Smooth muscle cell (in vitro differentiated cells): Measurements from ENCODE around the gene CHRND. TPM values are rescaled to one million over a fixed set of nuclear protein-coding genes. Genes with fewer than 3 reads are reported as not detected.

Experiments used
- DNase-seq: peaks from one replicate; lab custom pipeline; 2025; ENCODE audit not compliant: unreplicated experiment; lab: John Stamatoyannopoulos, UW
- H2AFZ ChIP-seq: fragments of 200-600 bp; sonication (generic); 2 replicates; pipeline ENCODE4 v1.6.0; 2016; ENCODE audit warnings: antibody characterized with exemption, low read depth, mild to moderate bottlenecking
- H3F3A ChIP-seq: fragments of 200-600 bp; sonication (generic); 2 replicates; pipeline ENCODE4 v1.6.0; 2017; ENCODE audit warnings: antibody characterized with exemption, low read depth
- H3K27ac ChIP-seq: fragments of 200-600 bp; sonication (generic); 2 replicates; pipeline ENCODE4 v1.5.1; 2016; ENCODE audit warnings: low read depth, mild to moderate bottlenecking
- H3K27me3 ChIP-seq: fragments of 200-600 bp; sonication (generic); 2 replicates; pipeline ENCODE4 v1.6.1; 2016; ENCODE audit warnings: low read depth, mild to moderate bottlenecking
- H3K36me3 ChIP-seq: fragments of 200-600 bp; sonication (generic); 2 replicates; pipeline ENCODE4 v1.5.1; 2016; ENCODE audit warnings: low read depth
- H3K4me1 ChIP-seq: fragments of 200-600 bp; sonication (generic); 2 replicates; pipeline ENCODE4 v1.5.1; 2016; ENCODE audit warnings: low read depth
- H3K4me2 ChIP-seq: fragments of 200-600 bp; sonication (generic); 2 replicates; pipeline ENCODE4 v1.6.0; 2016; ENCODE audit warnings: mild to moderate bottlenecking
- H3K4me3 ChIP-seq: fragments of 200-600 bp; sonication (generic); 2 replicates; pipeline ENCODE4 v1.5.1; 2016; ENCODE audit warnings: mild to moderate bottlenecking
- H3K79me2 ChIP-seq: fragments of 200-600 bp; sonication (generic); 2 replicates; pipeline ENCODE4 v1.6.0; 2016; ENCODE audit warnings: low read depth, mild to moderate bottlenecking
- H3K9ac ChIP-seq: fragments of 200-600 bp; sonication (generic); 2 replicates; pipeline ENCODE4 v1.6.0; 2016; ENCODE audit warnings: low read depth
- H3K9me3 ChIP-seq: fragments of 200-600 bp; sonication (generic); replicated peaks from 2 replicates; pipeline ENCODE4 v1.5.1; 2016; ENCODE audit warnings: low read depth
- H4K20me1 ChIP-seq: fragments of 200-600 bp; sonication (generic); 2 replicates; pipeline ENCODE4 v1.6.0; 2016; ENCODE audit warnings: low read depth
- WGBS: methylation state at CpG from one replicate; pipeline ENCODE4 v1.1.7; 2016; ENCODE audit warnings: low lambda C conversion rate; 5-methylcytosine and 5-hydroxymethylcytosine counted together
- polyA plus RNA-seq: library from polyadenylated mRNA; unstranded; fragments of >200 nt; fragmentation: Nextera tagmentation; extraction: Ambion mirVana; gene quantifications from 2 replicates; pipeline ENCODE4 v1.2.1, GENCODE V29; 2016
- total RNA-seq: library from RNA; depleted of rRNA; stranded (reverse); fragments of >200 nt; gene quantifications from 2 replicates; pipeline ENCODE4 v1.2.3, GENCODE V29; 2014
- TF ChIP-seq, protein P1 (sequence below): fragments of 200-600 bp; sonication (generic); IDR thresholded peaks from 2 replicates; pipeline ENCODE4 v1.5.1; 2017; ENCODE audit warnings: borderline replicate concordance, mild to moderate bottlenecking, antibody characterized with exemption; ENCODE audit not compliant: insufficient read depth, poor library complexity, severe bottlenecking

CHRND gene
- total and polyA plus RNA-seq, 2 experiments from 2014 or later = not detected

DNA sequence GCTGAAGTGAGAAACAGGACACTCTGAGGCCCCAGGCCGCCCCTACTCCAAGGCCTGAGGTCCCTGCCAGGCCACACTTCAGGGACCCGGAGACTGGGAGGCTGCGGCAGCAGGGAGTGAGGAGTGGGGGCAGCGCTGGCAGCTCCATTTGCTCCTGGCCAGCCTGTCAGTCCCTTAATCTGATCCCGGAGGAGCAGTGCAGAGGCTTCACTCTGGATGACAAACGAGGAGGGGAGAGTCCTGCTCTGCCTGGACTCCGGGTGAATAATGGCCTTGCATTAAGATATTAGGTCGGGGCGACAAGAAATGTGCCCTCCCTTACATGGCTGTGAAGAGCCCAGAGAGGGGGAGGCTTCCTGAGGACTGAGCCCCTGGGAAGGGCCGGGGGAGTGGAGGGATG is 20.1 kb upstream of the CHRND start:
- no peaks in the 10 kb centered on the region for H3K9me3 ChIP-seq
- DNase-seq = no peak

DNA sequence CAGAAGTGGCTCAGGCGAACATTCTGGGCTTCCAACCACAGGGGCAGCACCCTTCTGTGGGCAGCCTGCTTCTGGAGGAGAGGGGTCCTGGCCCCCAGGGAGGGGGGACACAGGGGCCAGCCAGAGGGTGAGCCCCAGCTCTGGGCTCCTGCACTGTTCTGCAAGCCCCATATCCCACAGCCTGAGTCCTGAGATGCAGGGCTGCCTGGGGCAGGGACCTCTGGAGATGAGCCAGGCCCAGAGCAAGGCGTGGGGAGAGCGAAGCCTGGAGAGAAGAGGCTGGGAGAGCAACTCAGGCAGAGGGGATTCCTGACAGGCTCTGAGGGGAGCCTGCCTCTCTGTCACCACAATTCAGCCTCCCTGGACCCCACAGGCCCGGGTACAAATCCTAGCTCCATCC is 19.3 kb upstream of the CHRND start:
- no peaks in the 10 kb centered on the region for H3F3A ChIP-seq
- TF ChIP-seq, protein P1, sequence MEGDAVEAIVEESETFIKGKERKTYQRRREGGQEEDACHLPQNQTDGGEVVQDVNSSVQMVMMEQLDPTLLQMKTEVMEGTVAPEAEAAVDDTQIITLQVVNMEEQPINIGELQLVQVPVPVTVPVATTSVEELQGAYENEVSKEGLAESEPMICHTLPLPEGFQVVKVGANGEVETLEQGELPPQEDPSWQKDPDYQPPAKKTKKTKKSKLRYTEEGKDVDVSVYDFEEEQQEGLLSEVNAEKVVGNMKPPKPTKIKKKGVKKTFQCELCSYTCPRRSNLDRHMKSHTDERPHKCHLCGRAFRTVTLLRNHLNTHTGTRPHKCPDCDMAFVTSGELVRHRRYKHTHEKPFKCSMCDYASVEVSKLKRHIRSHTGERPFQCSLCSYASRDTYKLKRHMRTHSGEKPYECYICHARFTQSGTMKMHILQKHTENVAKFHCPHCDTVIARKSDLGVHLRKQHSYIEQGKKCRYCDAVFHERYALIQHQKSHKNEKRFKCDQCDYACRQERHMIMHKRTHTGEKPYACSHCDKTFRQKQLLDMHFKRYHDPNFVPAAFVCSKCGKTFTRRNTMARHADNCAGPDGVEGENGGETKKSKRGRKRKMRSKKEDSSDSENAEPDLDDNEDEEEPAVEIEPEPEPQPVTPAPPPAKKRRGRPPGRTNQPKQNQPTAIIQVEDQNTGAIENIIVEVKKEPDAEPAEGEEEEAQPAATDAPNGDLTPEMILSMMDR = no peak
- H2AFZ ChIP-seq = no peak overlapping the region
- H3K27ac ChIP-seq = no peak overlapping the region
- H3K4me2 ChIP-seq = no peak overlapping the region
- H3K36me3 ChIP-seq = no peaks in the 10 kb centered on the region
- H4K20me1 ChIP-seq = no peaks in the 10 kb centered on the region
- 87% methylated on average over 4 of the region's 4 CpGs for WGBS
- H3K9me3 ChIP-seq = no peaks in the 10 kb centered on the region
- H3K4me3 ChIP-seq = no peak overlapping the region
- H3K4me1 ChIP-seq = peaks cover 16% of the 10 kb centered on the region
- peaks cover 49% of the 10 kb centered on the region for H3K27me3 ChIP-seq
- H3K79me2 ChIP-seq = no peaks in the 10 kb centered on the region
- DNase-seq = no peak
- H3K9ac ChIP-seq = no peak overlapping the region

More for the DNA sequence above, 20.1 kb upstream of the CHRND start:
- H3K36me3 ChIP-seq = no peaks in the 10 kb centered on the region
- no peaks in the 10 kb centered on the region for H3K79me2 ChIP-seq
- H3K27me3 ChIP-seq = peaks cover 52% of the 10 kb centered on the region
- WGBS = 50% methylated on average over 10 of the region's 10 CpGs
- TF ChIP-seq, protein P1 = no peak
- H2AFZ ChIP-seq = no peak overlapping the region
- H3K4me2 ChIP-seq = no peak overlapping the region
- H4K20me1 ChIP-seq = no peaks in the 10 kb centered on the region
- peaks cover 17% of the 10 kb centered on the region for H3K4me1 ChIP-seq
- no peaks in the 10 kb centered on the region for H3F3A ChIP-seq
- no peak overlapping the region for H3K9ac ChIP-seq
- H3K4me3 ChIP-seq = no peak overlapping the region
- no peak overlapping the region for H3K27ac ChIP-seq

DNA sequence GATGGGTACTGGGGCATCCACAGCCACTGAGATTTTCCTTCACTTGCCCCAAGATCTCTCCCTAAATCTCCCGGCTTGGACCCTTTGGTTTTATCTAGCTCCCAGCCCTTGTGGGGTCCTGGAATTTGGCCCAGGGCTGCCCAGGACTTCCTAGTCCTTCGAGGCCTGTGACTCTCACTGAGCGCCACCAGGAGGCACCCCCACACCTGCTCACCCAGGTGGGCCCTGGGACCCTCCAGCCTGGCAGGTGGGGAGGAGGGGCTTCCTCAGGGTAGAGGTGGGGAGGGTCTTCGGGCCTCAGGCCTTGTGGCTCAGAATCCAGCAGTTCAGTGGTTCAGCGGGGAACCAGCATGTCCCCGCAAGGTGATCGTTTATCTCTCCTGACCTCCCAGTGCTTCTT is 17.7 kb upstream of the CHRND start:
- Histone ChIP-seq H3K27ac (no peak overlapping the region), H3K4me3 (no peak overlapping the region), H3K9ac (no peak overlapping the region), H3K36me3 (no peaks in the 10 kb centered on the region), H4K20me1 (no peaks in the 10 kb centered on the region), H2AFZ (no peak overlapping the region), H3K27me3 (peaks cover 42% of the 10 kb centered on the region), H3K4me2 (no peak overlapping the region), H3K79me2 (no peaks in the 10 kb centered on the region), H3K4me1 (peaks cover 10% of the 10 kb centered on the region), H3F3A (no peaks in the 10 kb centered on the region), H3K9me3 (no peaks in the 10 kb centered on the region)
- WGBS = 83% methylated on average over 7 of the region's 7 CpGs
- DNase-seq = no peak
- TF ChIP-seq, protein P1 = no peak

DNA sequence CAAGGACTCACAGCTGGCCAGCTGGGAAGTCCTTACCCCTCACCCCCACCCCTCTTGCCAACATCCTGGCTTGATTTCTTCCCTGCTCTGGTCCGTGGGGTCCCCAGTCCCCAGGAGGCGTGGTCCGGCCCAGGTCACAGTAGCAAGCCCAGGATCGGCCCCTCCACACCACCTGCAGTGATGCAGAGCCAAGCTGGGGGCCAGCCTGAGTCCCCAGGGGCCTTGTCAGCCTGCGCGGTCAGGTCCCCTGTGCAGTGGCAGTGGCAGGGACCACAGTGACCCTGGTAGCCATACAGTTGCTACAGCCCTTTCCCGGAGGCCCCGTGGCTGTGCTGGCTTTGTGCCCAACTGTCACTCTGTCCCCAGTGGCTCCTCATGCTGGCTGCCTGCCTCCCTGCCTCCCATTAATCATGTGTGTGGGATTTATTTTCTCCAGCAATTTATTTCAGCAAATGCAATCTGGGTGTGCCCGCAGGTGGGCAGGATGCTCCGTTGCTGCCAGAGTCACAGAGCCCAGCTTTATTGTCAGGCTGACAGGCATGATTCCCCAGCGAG is 14.5 kb upstream of the CHRND start:
- Histone ChIP-seq H3K36me3 (no peaks in the 10 kb centered on the region), H3K27ac (no peak overlapping the region), H3K4me1 (no peaks in the 10 kb centered on the region), H3K79me2 (no peaks in the 10 kb centered on the region), H3K9me3 (no peaks in the 10 kb centered on the region), H3K27me3 (peaks cover 19% of the 10 kb centered on the region), H2AFZ (no peak overlapping the region), H3K9ac (no peak overlapping the region), H4K20me1 (no peaks in the 10 kb centered on the region), H3K4me3 (no peak overlapping the region), H3F3A (no peaks in the 10 kb centered on the region), H3K4me2 (no peak overlapping the region)
- WGBS = 91% methylated on average over 10 of the region's 11 CpGs
- TF ChIP-seq, protein P1 = no peak
- no peak for DNase-seq
